Spleen (tissue), 11 donors: ENCODE measurements around the gene SMYD1. TPM values are rescaled to one million over a fixed set of nuclear protein-coding genes. Genes with fewer than 3 reads are reported as not detected.

Source experiments
- DNase-seq: peaks from one replicate; pipeline ENCODE4 v3.0.0-alpha.2; 2020
- H3K27ac ChIP-seq, 8 donors: fragments of 200-600 bp; sonication (generic) in 7 of 8; 1 replicate in 4 of 8; 2 replicates in 4 of 8; pipeline versions ENCODE4 v1.5.0 to v1.8.0; 2016 to 2021; ENCODE audit warnings: inconsistent platforms in 4 of 8, mild to moderate bottlenecking in 4 of 8, moderate library complexity in 1 of 8
- H3K27me3 ChIP-seq, 7 donors: fragments of 200-600 bp; sonication (generic) in 6 of 7; replicated peaks in 1 of 7; 1 replicate in 4 of 7; 2 replicates in 3 of 7; pipeline versions ENCODE4 v1.5.0 to v1.8.0; 2016 to 2021; ENCODE audit warnings: inconsistent platforms in 3 of 7, mild to moderate bottlenecking in 1 of 7
- H3K36me3 ChIP-seq, 6 donors: fragments of 200-600 bp; sonication (generic) in 5 of 6; 1 replicate in 4 of 6; 2 replicates in 2 of 6; pipeline versions ENCODE4 v1.5.0 to v1.8.0; 2016 to 2021; ENCODE audit warnings: inconsistent platforms in 2 of 6
- H3K4me1 ChIP-seq, 6 donors: fragments of 200-600 bp; sonication (generic) in 5 of 6; 1 replicate in 3 of 6; 2 replicates in 3 of 6; pipeline versions ENCODE4 v1.5.0 to v1.8.0; 2016 to 2021; ENCODE audit warnings: inconsistent platforms in 3 of 6
- H3K4me3 ChIP-seq, 8 donors: fragments of 200-600 bp; sonication (generic) in 7 of 8; 1 replicate in 4 of 8; 2 replicates in 4 of 8; pipeline versions ENCODE4 v1.5.0 to v1.8.0; 2016 to 2021; ENCODE audit warnings: inconsistent platforms in 4 of 8, mild to moderate bottlenecking in 4 of 8, moderate library complexity in 2 of 8
- H3K9me3 ChIP-seq, 8 donors: fragments of 200-600 bp; sonication (generic) in 7 of 8; 1 replicate in 4 of 8; 2 replicates in 4 of 8; pipeline versions ENCODE4 v1.5.0 to v1.8.0; 2016 to 2021; ENCODE audit warnings: inconsistent platforms in 4 of 8
- CTCF ChIP-seq, 11 experiments: fragments of 200-600 bp in 7 of 11; fragments of 450-650 bp in 4 of 11; sonication (generic) in 4 of 11; IDR thresholded peaks in 8 of 11; conservative IDR thresholded peaks in 3 of 11; 1 replicate in 7 of 11; 2 replicates in 4 of 11; pipeline versions ENCODE4 v1.4.0 to v1.8.0; 2016 to 2021; ENCODE audit warnings: antibody characterized with exemption in 11 of 11, inconsistent platforms in 4 of 11, mild to moderate bottlenecking in 1 of 11
- POLR2A ChIP-seq, 3 donors: fragments of 450-650 bp; IDR thresholded peaks; one replicate each; pipeline ENCODE4 v1.5.1; 2017; ENCODE audit warnings: antibody characterized with exemption in 3 of 3, mild to moderate bottlenecking in 1 of 3
- POLR2AphosphoS5 ChIP-seq, 3 donors: sonication (generic); formaldehyde crosslinking; IDR thresholded peaks; one replicate each; pipeline ENCODE4 v1.5.1; 2017; ENCODE audit warnings: antibody characterized with exemption in 3 of 3
- WGBS, 5 donors: extraction: QIAGEN DNeasy Blood & Tissue Kit in 3 of 5; methylation state at CpG; one replicate each; pipeline versions ENCODE4 v1.1.5 to v1.1.7; 2013 to 2018; 5-methylcytosine and 5-hydroxymethylcytosine counted together
- intact Hi-C: fragments of 100-400 bp; cut with DNase I; formaldehyde crosslinking; loops from one replicate; pipeline ENCODE4 v1.15.0; 2023; ENCODE audit warnings: low total_unique reads
- polyA plus RNA-seq, 3 donors: library from polyadenylated mRNA; stranded (reverse); fragments of 200-250 nt; gene quantifications; one replicate each; pipeline ENCODE4 v1.2.1, GENCODE V29; 2013
- total RNA-seq, 7 donors: library from RNA; depleted of rRNA in 3 of 7; stranded (reverse); fragments of >200 nt in 3 of 7; fragmentation: NEBNext Ultra II Directional in 4 of 7; extraction: Animal tissue kit (Norgen Biotek cat#: 25700) in 4 of 7; gene quantifications; one replicate each; pipeline versions ENCODE4 v1.1.0 to v1.2.1, GENCODE V29; 2016 to 2021
- donor health status: healthy with polysubstance abuse.
- donor health status: DM: no; HTN: no; CAD: no; lungs with moderate emphysema.
- donor health status: DM: no; HTN: no; CAD: no.
- donor health status: Bipolar disorder and iron deficiency.
- donor health status: healthy.
- donor health status: DM: no; HTN: no; CAD: no.
- donor health status: DM: yes; HTN: yes; CAD: no.

SMYD1 gene
- total and polyA plus RNA-seq, 10 donors = 0.02 to 0.07 TPM; not detected in 8

GRCh38 chr2:88115825-88116518 is 48.3 kb downstream of the SMYD1 start:
- no peak overlapping the region for H3K27ac ChIP-seq
- no peaks in the 10 kb centered on the region for H3K4me1 ChIP-seq
- H3K9me3 ChIP-seq = no peaks in the 10 kb centered on the region
- H3K27me3 ChIP-seq = peaks cover 0 to 22% (median 0%) of the 10 kb centered on the region in 7 donors
- intact Hi-C loops = no loop called here
- 80 to 94% (median 84%) methylated on average over 9 to 10 of the region's 10 CpGs for WGBS, 5 donors
- no peak for DNase-seq
- no peak for TF ChIP-seq POLR2A (IDR thresholded peaks at IDR 0.05)
- TF ChIP-seq POLR2AphosphoS5 (IDR thresholded peaks at IDR 0.05) = no peak
- TF ChIP-seq CTCF (IDR thresholded peaks at IDR 0.05 in 8 of 11, conservative IDR thresholded peaks at IDR 0.05 in 3 of 11) = no peak
- no peaks in the 10 kb centered on the region for H3K36me3 ChIP-seq
- no peak overlapping the region for H3K4me3 ChIP-seq

- intact Hi-C loops = no loop called here
- Histone ChIP-seq H3K4me1 (no peaks in the 10 kb centered on the region), H3K36me3 (no peaks in the 10 kb centered on the region), H3K27ac (no peak overlapping the region), H3K9me3 (no peaks in the 10 kb centered on the region), H3K4me3 (no peak overlapping the region), H3K27me3 (peaks cover 0 to 22% (median 0%) of the 10 kb centered on the region in 7 donors)
- TF ChIP-seq POLR2AphosphoS5 (IDR thresholded peaks at IDR 0.05) = no peak
- TF ChIP-seq POLR2A (IDR thresholded peaks at IDR 0.05) = no peak
- TF ChIP-seq CTCF (IDR thresholded peaks at IDR 0.05 in 8 of 11, conservative IDR thresholded peaks at IDR 0.05 in 3 of 11) = no peak
- no peak for DNase-seq
- WGBS, 5 donors = 88 to 96% (median 92%) methylated on average over 17 to 18 of the region's 18 CpGs
Observed at GRCh38 chr2:88116669-88117432, 49.2 kb downstream of the SMYD1 start.

- TF ChIP-seq POLR2AphosphoS5 (IDR thresholded peaks at IDR 0.05) (no peak), CTCF (IDR thresholded peaks at IDR 0.05 in 8 of 11, conservative IDR thresholded peaks at IDR 0.05 in 3 of 11) (no peak), POLR2A (IDR thresholded peaks at IDR 0.05) (no peak)
- Histone ChIP-seq H3K27ac (no peak overlapping the region), H3K27me3 (peaks cover 0 to 22% (median 0%) of the 10 kb centered on the region in 7 donors), H3K4me1 (no peaks in the 10 kb centered on the region), H3K4me3 (no peak overlapping the region), H3K36me3 (no peaks in the 10 kb centered on the region), H3K9me3 (no peaks in the 10 kb centered on the region)
- intact Hi-C loops = no loop called here
- 86 to 95% (median 87%) methylated on average over 4 of the region's 4 CpGs for WGBS, 5 donors
- no peak for DNase-seq
Observed at GRCh38 chr2:88117973-88118372, 50.3 kb downstream of the SMYD1 start.

GRCh38 chr2:88121678-88122077 is 54.1 kb downstream of the SMYD1 start:
- 89 to 94% (median 92%) methylated on average over 4 of the region's 4 CpGs for WGBS, 5 donors
- H3K9me3 ChIP-seq = no peaks in the 10 kb centered on the region
- H3K27me3 ChIP-seq = peaks cover 0 to 28% (median 0%) of the 10 kb centered on the region in 7 donors
- intact Hi-C loops = no loop called here
- no peaks in the 10 kb centered on the region for H3K36me3 ChIP-seq
- no peaks in the 10 kb centered on the region for H3K4me1 ChIP-seq
- H3K4me3 ChIP-seq = no peak overlapping the region
- H3K27ac ChIP-seq = no peak overlapping the region
- DNase-seq = no peak
- TF ChIP-seq CTCF (IDR thresholded peaks at IDR 0.05 in 8 of 11, conservative IDR thresholded peaks at IDR 0.05 in 3 of 11) (no peak), POLR2AphosphoS5 (IDR thresholded peaks at IDR 0.05) (no peak), POLR2A (IDR thresholded peaks at IDR 0.05) (no peak)
